OCI-LY1 (cell line): ENCODE results near the gene CLK2.

Source experiments
- EZH2 ChIP-seq: fragments of 200-600 bp; sonication (generic), shearing (Covaris generic); IDR thresholded peaks from 2 replicates; pipeline ENCODE4 v1.8.0; 2017; ENCODE audit warnings: borderline replicate concordance, mixed run types, mild to moderate bottlenecking, antibody characterized with exemption, low read length, moderate library complexity, mixed read lengths
- TF ChIP-seq, protein P1 (sequence below): fragments of 200-600 bp; sonication (generic), shearing (Covaris generic); IDR thresholded peaks from 2 replicates; pipeline ENCODE4 v1.5.1; 2017; ENCODE audit warnings: mild to moderate bottlenecking, antibody characterized with exemption, low read length, moderate library complexity, mixed read lengths

DNA sequence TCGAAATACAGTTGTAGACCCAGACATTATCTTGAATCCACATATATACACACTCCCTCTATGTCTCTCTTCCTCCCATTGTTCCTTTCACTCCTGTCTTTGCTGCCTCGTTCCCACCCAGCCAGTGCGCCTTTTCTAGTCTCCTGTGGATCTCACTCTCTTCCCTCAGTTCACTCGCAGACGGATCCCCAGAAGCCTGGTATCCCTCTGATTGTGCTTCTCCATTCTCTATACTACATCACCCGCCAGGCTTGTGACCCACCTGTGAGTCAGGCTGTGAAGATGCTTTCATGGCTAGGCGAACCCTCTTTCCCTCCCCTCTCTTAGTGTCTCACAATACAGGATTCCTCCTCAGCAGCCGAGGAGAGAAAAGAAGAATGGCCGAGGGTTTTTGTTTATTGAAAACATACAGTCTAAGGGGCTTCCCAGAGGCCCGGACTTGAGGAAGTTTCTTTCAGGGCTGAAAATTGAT is 5.4 kb upstream of the CLK2 start:
- TF ChIP-seq, protein P1, sequence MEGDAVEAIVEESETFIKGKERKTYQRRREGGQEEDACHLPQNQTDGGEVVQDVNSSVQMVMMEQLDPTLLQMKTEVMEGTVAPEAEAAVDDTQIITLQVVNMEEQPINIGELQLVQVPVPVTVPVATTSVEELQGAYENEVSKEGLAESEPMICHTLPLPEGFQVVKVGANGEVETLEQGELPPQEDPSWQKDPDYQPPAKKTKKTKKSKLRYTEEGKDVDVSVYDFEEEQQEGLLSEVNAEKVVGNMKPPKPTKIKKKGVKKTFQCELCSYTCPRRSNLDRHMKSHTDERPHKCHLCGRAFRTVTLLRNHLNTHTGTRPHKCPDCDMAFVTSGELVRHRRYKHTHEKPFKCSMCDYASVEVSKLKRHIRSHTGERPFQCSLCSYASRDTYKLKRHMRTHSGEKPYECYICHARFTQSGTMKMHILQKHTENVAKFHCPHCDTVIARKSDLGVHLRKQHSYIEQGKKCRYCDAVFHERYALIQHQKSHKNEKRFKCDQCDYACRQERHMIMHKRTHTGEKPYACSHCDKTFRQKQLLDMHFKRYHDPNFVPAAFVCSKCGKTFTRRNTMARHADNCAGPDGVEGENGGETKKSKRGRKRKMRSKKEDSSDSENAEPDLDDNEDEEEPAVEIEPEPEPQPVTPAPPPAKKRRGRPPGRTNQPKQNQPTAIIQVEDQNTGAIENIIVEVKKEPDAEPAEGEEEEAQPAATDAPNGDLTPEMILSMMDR, result peak; percentile 1; the same call in 1 of the 2 replicates
- TF ChIP-seq EZH2, result no peak
